Bronchial epithelial cell (primary cell): Measurements from ENCODE around the gene CYCS. TPM values are rescaled to one million over a fixed set of nuclear protein-coding genes. Genes with fewer than 3 reads are reported as not detected.

ENCODE experiments used
- DNase-seq: peaks from one replicate; pipeline ENCODE4 v3.0.0-alpha.2; 2010; ENCODE audit warnings: low read depth
- FAIRE-seq: peaks from 2 replicates; lab custom pipeline; 2011; peaks lifted over from hg19 to GRCh38; lab: Jason Lieb, UNC
- H3K27me3 ChIP-seq: 2 replicates; pipeline ENCODE4 v1.5.1; 2011; ENCODE audit warnings: low read length; ENCODE audit not compliant: control insufficient read depth, insufficient read depth
- H3K36me3 ChIP-seq: 2 replicates; pipeline ENCODE4 v1.5.1; 2011; ENCODE audit warnings: low read length; ENCODE audit not compliant: control insufficient read depth, insufficient read depth
- H3K4me3 ChIP-seq: 2 replicates; pipeline ENCODE4 v1.5.1; 2011; ENCODE audit warnings: mild to moderate bottlenecking, low read depth, low read length, control low read depth
- total RNA-seq: library from RNA; depleted of rRNA; stranded (reverse); fragments of >200 nt; gene quantifications from 2 replicates; pipeline ENCODE4 v1.2.1, GENCODE V29; 2014
- TF ChIP-seq, protein P1 (sequence below): IDR thresholded peaks from 2 replicates; pipeline ENCODE4 v1.5.1; 2011; ENCODE audit warnings: mild to moderate bottlenecking, moderate library complexity, low read length, control low read depth, inconsistent platforms; ENCODE audit not compliant: insufficient read depth, severe bottlenecking

The CYCS gene
- total RNA-seq, 1 donor from 2014 or later, result 45.3 TPM

DNA sequence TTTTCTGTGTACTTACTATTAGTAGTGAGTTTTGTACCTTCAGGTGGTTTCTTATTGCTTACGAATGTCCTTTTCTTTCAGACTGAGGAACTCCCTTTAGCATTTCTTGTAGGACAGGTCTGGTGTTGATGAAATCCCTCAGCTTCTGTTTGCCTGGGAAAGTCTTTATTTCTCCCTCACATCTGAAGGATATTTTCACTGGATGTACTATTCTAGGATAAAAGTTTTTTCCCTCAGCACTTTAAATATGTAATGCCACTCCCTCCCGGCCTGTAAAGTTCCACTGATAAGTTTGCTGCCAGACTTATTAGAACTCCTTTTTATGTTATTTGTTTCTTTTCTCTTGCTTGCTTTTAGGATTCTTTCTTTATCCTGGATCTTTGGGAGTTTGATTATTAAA lies 1.7 kb upstream of the CYCS start:
- Histone ChIP-seq H3K36me3 (no peaks in the 10 kb centered on the region), H3K27me3 (no peaks in the 10 kb centered on the region), H3K4me3 (no peak overlapping the region)
- DNase-seq (no peak), FAIRE-seq (no peak)
- TF ChIP-seq, protein P1, sequence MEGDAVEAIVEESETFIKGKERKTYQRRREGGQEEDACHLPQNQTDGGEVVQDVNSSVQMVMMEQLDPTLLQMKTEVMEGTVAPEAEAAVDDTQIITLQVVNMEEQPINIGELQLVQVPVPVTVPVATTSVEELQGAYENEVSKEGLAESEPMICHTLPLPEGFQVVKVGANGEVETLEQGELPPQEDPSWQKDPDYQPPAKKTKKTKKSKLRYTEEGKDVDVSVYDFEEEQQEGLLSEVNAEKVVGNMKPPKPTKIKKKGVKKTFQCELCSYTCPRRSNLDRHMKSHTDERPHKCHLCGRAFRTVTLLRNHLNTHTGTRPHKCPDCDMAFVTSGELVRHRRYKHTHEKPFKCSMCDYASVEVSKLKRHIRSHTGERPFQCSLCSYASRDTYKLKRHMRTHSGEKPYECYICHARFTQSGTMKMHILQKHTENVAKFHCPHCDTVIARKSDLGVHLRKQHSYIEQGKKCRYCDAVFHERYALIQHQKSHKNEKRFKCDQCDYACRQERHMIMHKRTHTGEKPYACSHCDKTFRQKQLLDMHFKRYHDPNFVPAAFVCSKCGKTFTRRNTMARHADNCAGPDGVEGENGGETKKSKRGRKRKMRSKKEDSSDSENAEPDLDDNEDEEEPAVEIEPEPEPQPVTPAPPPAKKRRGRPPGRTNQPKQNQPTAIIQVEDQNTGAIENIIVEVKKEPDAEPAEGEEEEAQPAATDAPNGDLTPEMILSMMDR, result no peak

DNA sequence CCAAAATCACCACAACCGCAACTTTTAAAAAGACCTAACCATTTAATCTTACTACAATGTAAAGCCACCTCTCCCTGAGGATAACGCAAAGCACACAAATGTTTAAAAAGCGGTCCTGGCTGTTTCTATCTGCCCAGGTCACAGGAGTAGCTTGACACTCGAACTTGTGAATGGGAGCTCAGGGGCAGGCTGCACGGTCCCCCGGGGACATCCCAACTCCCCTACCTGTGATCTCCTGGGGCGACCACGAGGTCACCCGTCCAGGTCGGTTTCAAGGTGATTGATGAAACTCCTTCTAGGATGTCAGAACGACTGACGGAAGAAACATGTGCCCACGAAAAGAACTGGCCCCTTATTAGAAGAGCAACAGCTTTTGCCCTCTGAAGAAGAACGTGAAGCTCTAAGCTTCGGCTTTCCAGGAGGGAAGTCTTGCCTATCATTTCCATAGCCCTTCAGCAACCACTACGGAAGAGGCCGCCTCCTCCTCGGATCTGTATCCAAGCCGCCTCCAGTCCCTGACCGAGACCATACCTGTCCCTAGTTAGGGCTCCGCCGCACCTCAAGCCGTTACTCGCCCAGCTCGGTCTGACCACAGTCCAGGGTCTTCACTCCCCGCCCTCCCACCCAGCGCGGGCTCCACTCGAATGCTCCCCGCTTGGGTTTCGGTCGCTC lies 459 bp downstream of the CYCS start:
- FAIRE-seq (no peak), DNase-seq (peak; percentile 17)
- Histone ChIP-seq H3K4me3 (peak overlapping the region; percentile 84), H3K27me3 (no peaks in the 10 kb centered on the region), H3K36me3 (peaks cover 5% of the 10 kb centered on the region)
- TF ChIP-seq, protein P1, result no peak

DNA sequence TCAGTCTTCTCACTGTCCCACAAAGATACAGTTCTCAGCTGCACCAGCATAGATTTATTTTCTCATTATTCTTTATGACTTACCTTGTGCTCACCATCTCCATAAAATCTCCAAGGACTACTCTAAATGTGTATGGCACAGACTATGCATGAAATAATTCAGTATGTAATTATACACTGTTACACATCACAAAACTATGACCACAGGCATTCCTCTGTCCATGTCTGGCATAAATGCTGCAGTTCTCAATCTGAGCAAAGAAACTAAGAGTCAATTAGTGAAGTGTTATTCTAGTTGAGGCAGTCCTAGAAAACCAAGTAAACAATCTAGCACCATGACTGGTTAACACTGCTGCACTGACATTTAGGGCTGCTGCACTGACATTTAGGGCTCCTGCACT lies 2.7 kb downstream of the CYCS start:
- DNase-seq (no peak), FAIRE-seq (no peak)
- Histone ChIP-seq H3K36me3 (peaks cover 5% of the 10 kb centered on the region), H3K27me3 (no peaks in the 10 kb centered on the region), H3K4me3 (no peak overlapping the region)
- TF ChIP-seq, protein P1, result no peak

DNA sequence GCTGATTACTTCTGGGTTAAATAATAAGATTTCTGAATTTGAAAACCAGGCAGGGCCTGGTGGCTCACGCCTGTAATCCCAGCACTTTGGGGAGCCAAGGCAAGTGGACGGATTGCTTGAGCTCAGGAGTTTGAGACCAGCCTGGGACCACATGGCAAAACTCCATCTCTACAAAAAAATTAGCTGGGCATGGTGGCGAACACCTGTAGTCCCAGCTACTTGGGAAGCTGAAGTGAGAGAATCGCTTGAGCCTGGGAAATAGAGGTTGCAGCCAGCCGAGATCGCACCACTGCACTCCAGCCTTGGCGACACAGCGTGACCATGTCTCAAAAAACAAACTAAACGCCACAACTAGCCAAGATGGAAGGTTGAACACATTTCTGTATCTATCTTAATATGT lies 3.5 kb downstream of the CYCS start:
- no peak for DNase-seq
- peaks cover 5% of the 10 kb centered on the region for H3K36me3 ChIP-seq

DNA sequence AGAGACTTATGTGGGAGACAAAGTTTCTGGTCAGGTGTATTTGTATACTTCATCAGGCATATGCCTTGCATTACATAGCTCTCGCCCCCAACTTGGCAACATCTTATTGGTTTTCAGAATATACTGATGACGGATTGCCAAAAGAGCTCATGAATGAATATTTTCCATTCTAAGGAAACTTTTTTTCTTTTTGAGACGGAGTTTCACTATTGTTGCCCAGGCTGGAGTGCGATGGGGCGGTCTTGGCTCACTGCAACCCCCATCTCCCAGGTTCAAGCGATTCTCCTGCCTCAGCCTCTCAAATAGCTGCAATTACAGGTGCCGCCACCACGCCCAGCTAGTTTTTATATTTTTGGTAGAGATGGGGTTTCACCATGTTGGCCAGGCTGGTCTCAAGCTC lies 6.0 kb downstream of the CYCS start:
- TF ChIP-seq, protein P1, result no peak
- peaks cover 5% of the 10 kb centered on the region for H3K36me3 ChIP-seq
- no peak overlapping the region for H3K4me3 ChIP-seq
- DNase-seq (no peak), FAIRE-seq (no peak)
- no peaks in the 10 kb centered on the region for H3K27me3 ChIP-seq

More for the DNA sequence above, 3.5 kb downstream of the CYCS start:
- no peak for FAIRE-seq
- Histone ChIP-seq H3K27me3 (no peaks in the 10 kb centered on the region), H3K4me3 (no peak overlapping the region)
- TF ChIP-seq, protein P1, result no peak
